GM19463 (cell line): ENCODE results near the gene TIMM9.
"Not testable (repeated sequence)": the region's sequence is repeated elsewhere in the genome, so short reads cannot be mapped to it uniquely, and the experiment has no call there.

ENCODE experiments used
- ATAC-seq: cut with Tn5 transposase; IDR thresholded peaks from one replicate; pipeline ENCODE4 v1.9.1; 2021; ENCODE audit warnings: mild to moderate bottlenecking, moderate library complexity; ENCODE audit not compliant: unreplicated experiment

Gene TIMM9

DNA sequence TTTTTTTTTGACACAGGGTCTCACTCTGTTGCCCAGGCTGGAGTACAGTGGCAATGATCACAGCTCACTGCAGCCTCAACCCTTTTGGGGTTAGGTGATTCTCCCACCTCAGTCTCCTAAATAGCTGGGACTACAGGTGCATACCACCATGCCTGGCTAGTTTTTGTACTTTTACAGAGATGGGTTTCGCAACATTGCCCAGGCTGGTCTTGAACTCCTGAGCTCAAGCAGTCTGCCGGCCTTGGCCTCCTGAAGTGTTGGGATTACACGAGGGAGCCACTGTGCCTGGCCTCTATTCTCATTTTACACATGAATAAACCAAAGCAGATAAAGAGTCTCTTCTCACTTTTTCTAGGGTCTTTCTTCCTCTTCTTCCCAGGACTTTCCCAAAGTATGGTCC lies 28.4 kb downstream of the TIMM9 start:
- no peak for ATAC-seq

- no peak for ATAC-seq
Measured at GRCh38 chr14:58398495-58398894, 28.8 kb downstream of the TIMM9 start.

GRCh38 chr14:58397156-58397555 lies 30.2 kb downstream of the TIMM9 start:
- no peak for ATAC-seq

DNA sequence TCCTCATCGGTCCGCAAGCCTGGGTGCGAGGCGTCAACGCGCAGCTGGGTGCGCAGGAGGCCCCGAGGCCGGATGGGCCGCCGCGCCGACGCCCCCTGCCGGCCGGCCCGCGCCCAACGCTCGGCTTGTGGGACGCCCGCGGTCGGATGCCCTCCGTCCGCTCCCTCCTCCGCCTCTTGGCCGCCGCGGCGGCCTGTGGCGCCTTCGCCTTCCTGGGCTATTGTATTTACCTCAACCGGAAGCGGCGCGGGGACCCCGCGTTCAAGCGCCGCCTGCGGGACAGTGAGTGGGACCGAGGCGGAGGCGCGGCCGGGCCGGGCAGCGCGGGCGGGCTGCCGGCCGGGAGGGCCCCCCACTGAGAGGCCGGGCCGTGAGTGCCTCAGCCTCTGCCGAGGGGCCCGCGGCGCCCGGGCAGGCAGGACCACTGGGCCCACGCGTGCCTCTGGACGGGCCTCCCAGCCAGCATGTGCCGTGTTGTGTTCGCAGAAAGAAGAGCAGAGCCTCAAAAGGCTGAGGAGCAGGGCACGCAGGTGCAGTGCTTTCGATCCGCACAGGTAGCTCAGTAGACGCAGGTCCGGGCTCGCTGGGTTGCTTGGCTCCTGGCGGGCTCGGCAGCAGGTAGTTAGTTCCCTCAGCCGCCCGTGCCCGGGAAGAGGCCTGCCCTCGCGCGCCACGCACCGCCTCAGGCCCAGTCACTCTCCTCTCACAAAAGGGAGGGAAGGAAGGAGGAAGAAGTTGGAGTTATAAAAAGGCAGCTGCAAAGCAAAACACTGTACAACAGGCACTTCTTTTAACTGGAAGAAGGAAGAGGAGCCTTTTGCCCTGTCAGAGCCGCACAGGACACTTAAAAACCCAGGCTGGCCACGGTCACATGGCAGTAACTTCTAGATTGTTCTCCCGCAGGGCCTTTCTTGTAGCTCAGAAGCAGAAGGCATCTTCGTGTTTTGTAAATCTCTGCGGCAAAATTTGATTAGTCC lies 31.2 kb downstream of the TIMM9 start, which contains the start of gene TOMM20L:
Gene TOMM20L (plus strand): TSS at position 119 of the 977 bp plus-strand sequence. CDS start 28 bp downstream, at position 147.
- peak; percentile 95 for ATAC-seq

DNA sequence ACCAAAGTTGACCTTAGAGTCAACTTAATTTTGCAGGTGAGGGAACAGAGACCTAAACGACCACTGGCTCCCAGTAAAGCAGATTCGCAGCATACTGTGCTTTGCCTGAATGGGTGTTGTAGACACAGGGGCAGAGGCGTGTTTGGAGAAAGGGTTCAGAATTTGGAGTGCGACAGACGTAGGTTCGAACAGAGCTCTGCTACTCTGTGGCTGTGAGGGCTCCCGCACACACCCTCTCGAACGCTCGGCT lies 31.8 kb downstream of the TIMM9 start:
- no peak for ATAC-seq

DNA sequence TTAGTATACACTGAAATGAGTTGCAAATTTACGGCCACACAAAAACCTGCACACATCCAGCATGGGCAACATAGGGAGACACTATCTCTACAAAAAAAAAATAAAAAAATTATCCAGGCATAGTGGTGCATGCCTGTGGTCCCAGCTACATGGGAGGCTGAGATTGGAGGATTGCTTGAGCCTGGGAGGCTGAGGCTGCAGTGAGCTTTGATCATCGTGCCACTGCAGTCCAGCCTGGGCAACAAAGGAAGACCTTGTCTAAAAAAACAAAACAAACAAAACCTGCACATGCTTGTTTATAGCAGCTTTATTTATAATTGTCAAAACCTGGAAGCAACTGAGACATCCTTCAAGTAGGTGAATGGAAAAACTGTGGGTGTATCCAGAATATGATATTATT lies 36.5 kb downstream of the TIMM9 start:
- ATAC-seq, result no peak

DNA sequence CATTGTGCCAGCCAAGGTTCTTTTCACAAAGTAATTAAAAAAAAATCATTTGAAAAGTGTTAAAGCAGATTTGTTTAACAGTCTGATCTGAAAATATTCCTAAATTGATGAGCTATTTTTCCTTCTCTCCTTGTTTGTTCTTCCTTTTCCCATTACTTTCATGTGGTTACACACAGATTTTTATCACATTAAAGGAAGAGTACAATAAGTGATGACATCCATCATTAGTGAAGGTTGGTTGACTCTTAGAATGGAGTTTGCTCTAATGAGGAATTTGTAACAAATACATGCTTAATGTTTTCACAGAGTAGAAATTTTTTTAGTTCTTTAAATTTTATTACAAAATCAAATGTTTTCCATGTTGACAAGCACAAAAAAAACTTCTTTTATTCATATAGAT lies 50.5 kb downstream of the TIMM9 start:
- ATAC-seq, result no peak

DNA sequence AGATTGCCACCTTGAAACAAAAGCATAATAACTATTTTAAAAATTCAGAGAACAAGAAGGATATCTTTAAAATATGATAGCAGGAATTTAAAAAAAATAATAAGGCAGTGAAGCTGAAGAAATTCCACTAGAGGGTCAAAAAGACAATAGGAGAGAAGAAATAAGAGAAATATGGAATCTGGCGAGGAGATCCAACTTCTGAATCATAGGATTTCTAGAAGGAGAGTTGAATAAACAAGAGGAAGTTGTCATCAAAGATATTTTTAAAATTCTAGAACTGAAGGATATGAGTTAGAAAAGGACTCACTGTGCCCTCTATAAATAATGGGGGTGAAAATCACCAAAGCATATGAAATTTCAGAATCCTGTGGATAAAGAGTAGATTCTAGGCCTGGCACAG lies 58.4 kb downstream of the TIMM9 start:
- no peak for ATAC-seq

DNA sequence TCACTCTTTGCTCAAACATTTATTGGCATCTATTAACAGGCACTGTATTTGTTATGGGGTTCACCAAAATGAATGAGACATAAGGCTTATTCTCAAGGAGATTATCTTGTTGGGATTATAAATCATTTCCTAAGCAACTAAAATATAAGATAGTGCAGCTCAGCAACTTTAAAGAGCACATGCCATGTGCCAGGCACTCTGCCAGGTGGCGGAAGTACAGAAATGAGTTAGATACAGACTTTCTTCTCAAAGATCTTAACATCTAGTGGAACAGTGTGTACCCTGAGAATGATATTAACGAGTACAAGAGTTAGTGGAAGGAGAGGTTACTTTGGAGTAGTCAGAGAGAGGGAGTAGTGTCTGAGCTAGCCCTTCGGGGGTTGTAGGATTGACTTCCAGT lies 60.0 kb downstream of the TIMM9 start:
- no peak for ATAC-seq

DNA sequence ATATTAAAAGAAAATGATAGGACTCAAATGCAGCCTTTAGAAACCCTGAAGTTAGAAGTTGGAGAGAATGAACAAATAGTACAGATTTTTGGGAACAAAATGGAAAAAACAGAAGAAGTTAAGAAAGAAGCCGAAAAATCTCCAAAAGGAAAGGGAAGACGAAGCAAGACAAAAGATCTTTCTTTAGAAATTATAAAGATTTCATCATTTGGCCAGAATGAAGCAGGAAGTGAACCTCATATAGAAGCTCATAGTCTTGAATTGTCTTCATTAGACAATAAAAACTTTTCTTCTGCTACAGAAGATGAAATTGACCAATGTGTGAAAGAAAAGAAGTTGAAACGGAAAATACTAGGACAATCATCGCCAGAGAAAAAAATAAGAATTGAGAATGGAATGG lies 63.0 kb downstream of the TIMM9 start:
- ATAC-seq, result no peak

DNA sequence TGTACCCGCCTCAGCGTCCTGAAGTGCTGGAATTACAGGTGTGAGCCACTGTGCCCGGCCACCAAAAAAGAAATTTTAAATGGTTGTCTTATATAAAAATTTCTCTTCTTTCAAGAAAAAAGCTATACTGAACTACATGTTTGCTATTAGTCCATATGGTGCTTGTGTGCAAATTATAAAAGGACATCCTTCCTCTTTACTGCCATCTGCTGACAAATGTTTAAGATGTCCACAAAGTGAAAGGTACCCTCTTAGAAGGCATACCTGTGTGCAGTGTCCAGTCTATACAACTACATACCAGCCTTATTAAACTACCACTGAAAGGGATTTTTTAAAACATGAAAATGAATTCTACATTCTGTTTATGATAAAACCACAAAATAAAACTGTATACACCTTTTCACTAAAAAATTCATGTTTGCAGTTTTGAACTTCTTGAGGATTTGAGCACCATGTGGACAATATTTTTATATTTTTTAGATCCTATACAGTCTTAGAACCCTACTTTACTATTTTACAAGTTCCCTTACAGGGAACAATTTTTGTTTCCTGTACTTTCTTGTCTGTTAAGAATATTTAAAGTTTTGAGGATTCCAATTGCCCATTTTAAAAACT lies 64.4 kb downstream of the TIMM9 start:
- no peak for ATAC-seq

DNA sequence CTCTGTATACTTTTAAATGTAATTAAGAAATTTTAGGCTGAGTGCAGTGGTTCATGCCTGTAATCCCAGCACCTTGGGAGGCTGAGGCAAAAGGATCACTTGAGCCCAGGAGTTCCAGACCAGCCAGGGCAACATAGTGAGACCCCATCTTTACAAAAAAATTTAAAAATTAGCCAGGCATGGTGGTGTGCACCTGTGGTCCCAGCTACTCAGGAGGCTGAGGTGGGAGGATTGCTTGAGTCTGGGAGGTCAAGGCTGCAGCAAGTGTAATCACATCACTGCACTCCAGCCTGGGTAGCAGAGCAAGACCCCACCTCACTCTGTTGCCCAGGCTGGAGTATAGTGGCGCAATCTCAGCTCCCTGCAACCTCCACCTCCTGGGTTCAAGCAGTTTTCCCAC lies 65.1 kb downstream of the TIMM9 start:
- not testable (repeated sequence) for ATAC-seq
